HG03159 (cell line): ENCODE results near the gene NFATC2IP.

ENCODE experiments used
- ATAC-seq: cut with Tn5 transposase; IDR thresholded peaks from one replicate; pipeline ENCODE4 v1.9.1; 2021; ENCODE audit warnings: mild to moderate bottlenecking, moderate library complexity; ENCODE audit not compliant: unreplicated experiment

The NFATC2IP gene

DNA sequence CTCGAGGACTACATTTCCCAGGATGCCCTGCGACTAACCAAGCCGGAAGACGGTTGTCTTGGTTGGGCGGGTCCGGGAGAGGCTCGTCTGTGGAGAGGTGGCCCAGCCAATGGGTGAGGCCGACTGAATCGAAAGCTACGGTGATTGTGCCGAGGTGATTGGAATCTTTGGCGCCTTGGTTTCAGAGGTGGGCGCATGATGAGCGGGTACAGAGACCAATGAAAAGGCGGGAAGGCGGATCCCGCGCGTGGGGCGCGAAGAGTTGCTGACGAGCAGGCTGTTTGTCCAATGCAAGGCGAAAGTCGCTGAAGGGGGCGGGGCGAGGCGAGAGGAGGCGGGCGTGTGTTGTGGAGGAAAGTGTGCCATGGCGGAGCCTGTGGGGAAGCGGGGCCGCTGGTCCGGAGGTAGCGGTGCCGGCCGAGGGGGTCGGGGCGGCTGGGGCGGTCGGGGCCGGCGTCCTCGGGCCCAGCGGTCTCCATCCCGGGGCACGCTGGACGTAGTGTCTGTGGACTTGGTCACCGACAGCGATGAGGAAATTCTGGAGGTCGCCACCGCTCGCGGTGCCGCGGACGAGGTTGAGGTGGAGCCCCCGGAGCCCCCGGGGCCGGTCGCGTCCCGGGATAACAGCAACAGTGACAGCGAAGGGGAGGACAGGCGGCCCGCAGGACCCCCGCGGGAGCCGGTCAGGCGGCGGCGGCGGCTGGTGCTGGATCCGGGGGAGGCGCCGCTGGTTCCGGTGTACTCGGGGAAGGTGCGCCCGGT is at the start of gene NFATC2IP:
Gene NFATC2IP, plus strand, starts transcription at position 290 of the 762 bp plus-strand sequence. Its CDS starts 75 bp downstream, at position 365.
- peak; percentile 83 for ATAC-seq

GRCh38 chr16:28901862-28902261 is 48.9 kb upstream of the NFATC2IP start:
- no peak for ATAC-seq

GRCh38 chr16:28902909-28903308 is 47.8 kb upstream of the NFATC2IP start:
- no peak for ATAC-seq

DNA sequence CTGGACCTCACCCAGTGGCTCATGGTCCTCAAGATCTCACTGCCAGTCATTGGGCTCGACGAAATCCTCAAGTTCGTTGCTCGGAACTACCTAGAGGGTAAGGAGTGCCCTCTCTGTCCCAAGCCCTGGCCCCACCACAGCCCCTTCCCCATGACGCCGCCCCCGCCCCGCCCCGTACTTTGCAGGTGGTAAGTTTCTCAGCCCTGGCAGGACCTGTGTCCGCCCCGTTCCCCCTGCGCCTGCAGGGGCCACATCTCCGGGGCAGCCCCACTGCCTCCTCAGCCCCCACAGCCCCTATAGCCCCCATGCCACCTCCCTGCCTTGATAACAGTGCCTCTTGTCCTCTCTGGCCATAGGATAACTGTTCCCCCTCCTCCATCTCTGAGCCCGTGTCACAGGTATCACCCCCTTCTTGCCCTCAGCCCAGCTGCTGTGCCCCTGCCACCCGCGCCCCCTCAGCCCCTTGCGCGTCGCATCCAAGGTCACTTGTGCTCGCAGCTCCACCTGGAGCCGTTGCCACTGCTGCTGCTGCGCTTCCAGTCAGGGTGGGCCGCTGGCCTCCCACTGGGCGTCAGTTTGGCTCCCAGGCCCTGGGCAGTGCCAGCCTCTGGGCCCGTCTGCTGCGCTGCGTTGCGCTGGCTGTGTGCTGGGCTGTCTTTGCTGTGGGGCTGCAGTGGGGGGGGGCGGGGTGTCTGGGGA is 47.2 kb upstream of the NFATC2IP start:
- ATAC-seq: no peak

DNA sequence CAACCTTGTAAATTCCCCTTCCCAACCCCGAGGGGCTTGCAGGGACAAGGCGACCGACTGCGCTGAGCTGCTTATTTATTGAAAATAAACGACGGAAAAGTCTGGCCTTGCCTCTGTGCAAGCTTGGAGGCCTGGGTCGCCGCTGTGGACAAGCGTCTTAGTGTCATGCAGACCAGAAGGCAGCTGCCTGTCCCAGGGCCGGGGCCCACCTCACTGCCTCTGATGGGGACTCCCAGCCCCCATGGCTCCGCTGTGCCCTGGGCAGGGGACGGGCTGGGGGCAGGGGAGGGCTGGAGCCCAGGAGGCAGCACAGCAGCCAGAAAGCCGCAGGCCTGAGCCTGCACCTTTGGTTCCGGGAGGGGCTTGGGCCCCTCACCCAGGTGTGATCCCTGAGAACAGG is 46.4 kb upstream of the NFATC2IP start:
- ATAC-seq: no peak

GRCh38 chr16:28904828-28905227 is 45.9 kb upstream of the NFATC2IP start:
- no peak for ATAC-seq

DNA sequence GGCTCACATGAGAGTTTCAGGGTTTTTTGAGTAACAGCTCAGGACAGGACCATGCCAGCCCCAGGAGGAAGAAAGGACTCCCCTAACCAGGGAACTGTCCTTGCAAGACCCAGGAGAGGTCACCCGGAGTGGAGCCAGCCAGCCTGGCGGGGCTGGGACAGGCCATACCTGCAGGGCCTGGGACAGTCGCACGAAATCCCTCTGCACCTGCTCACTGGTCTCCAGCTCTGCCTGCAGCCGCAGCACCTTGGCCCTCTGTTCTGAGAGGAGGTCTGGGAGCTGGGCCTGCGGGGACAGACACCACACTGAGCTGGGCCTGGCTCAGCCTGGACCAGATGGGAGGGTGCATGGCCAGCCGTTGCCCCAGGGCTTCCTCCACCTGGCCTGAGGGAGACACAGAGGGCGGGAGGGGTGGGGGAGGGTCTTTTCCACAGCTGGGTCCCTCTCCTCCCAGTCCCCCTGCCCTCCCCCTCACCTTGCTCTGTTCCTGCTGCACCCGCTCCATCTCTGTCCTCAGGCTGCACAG is 45.4 kb upstream of the NFATC2IP start:
- ATAC-seq: no peak

- no peak for ATAC-seq
These were observed 44.9 kb upstream of the NFATC2IP start for GRCh38 chr16:28905800-28906372.

DNA sequence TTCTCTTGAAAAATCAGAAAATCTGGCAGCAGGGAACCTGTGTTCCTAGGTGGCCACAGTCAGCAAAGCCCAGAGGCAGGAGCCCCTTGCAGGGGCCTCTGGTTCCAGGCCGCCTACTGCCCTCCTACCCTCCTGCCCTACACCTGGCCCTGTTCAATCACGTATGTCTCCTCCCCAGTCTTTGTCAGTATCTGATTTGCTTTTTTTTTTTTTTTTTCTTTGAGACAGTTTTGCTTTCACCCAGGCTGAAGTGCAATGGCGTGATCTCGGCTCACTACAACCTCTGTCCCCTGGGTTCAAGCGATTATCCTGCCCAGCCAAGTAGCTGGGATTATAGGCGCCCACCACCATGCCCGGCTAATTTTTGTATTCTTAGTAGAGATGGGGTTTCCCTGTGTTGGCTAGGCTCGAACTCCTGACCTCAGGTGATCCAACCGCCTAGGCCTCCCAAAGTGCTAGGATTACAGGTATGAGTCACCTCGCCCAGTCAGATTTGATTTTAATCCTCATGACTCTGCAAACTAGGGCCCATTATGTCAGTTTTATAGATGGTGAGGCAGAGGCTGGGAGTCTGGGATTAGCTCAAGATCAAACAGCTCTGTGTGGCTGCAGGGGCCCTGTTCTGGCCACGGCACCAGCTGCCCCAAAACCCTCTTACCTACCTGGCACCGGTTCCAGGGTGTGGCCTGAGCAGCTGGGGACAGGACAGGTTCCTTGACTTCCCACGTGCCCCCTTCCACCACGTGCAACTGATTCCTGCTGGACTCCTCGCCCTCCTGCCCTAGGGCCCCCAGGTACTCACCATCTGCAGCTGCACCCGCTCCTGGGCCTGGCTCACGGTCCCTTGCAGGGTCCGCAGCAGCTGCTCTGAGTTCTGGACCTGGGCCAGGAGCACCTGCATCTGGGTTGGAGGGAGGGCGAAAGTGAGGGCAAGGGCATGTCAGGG is 40.4 kb upstream of the NFATC2IP start:
- ATAC-seq: no peak

- no peak for ATAC-seq
These were observed 38.2 kb upstream of the NFATC2IP start for GRCh38 chr16:28912558-28912957.

- no peak for ATAC-seq
These were observed 36.6 kb upstream of the NFATC2IP start for GRCh38 chr16:28913946-28914724.

DNA sequence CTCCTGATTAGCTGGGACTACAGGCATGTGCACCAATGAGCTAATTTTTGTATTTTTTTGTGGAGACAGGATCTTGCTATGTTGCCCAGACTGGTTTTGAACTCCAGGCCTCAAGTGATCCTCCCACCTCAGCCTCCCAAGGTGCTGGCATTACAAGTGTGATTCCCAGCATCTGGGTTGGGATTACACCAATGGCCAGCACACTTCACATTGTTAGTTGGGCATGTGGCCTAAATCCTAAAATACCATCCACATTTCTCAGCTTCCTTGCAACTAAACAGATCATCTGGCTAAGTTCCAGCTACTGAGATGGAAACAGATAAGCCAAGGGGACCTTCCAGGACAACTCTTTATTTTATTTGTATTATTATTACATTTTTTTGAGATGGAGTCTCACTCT is 35.6 kb upstream of the NFATC2IP start:
- no peak for ATAC-seq

- no peak for ATAC-seq
These were observed 33.6 kb upstream of the NFATC2IP start for GRCh38 chr16:28917095-28917494.

DNA sequence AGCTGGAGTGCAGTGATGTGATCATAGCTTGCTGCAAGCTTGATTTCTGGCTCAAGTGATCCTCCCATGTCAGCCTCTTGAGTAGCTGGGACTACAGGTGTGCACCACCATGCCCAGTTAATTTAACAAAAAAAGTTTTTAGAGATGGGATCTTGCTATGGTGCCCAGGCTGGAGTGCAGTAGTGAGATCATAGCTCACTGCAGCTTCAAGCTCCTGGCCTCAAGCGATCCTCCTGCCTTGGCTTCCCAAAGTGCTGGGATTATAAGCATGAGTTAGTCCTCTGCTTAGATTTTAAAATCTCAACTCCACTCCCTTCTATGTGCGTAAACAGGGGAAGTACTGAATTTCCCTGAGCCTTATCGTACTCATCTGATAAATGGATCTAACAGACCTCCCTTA is 32.0 kb upstream of the NFATC2IP start:
- ATAC-seq: no peak

DNA sequence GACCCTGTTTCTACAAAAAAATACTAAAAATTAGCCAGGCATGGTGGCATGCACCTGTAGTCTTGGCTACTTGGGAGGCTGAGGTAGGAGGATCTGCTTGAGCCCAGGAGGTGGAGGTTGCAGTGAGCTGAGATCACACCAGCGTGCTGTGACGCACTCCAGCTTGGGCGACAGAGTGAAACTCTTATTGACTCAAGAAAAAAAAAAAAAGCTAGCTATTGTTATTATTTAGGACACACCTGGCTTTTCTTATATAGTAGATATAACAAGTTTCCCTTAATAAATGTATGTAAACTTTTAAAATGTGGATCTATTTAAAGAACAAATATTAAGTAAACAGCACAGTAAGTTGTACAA is 27.5 kb upstream of the NFATC2IP start:
- no peak for ATAC-seq

GRCh38 chr16:28923652-28924398 is 26.9 kb upstream of the NFATC2IP start:
- ATAC-seq: peak; percentile 43

DNA sequence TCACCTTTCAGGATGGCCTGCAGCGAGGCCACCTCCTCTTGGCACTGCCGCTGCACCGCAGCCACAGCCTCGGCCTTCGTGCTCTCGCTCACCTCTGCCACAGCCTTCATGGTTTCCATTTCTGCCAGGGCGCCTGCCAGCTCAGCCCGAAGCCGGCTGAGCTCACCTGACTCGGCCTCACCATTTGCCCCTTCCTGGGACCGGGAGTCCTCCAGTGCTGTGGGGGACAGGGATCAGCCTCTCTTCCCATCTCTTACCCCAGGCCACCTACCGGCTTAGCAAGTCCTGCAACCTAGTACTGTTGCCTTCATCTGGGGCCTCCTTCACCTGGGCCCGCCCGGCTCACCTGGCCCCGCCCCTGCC is 26.4 kb upstream of the NFATC2IP start:
- no peak for ATAC-seq

GRCh38 chr16:28924762-28925385 is 25.9 kb upstream of the NFATC2IP start, which contains the start of gene RABEP2:
RABEP2 (minus strand) TSS chr16:28925238; CDS start chr16:28925163, 75 bp downstream.
- ATAC-seq: peak; percentile 58
